HG03064 (cell line): ENCODE measurements around the gene ANKRD35.
"Not testable (repeated sequence)": the region's sequence is repeated elsewhere in the genome, so short reads cannot be mapped to it uniquely, and the experiment has no call there.

ENCODE experiments used
- ATAC-seq: cut with Tn5 transposase; IDR thresholded peaks from one replicate; pipeline ENCODE4 v1.9.1; 2021; ENCODE audit warnings: low read depth; ENCODE audit not compliant: unreplicated experiment

The ANKRD35 gene

GRCh38 chr1:145822779-145823331 is 62.8 kb downstream of the ANKRD35 start:
- ATAC-seq, result not testable (repeated sequence)

GRCh38 chr1:145818095-145818494 is 67.6 kb downstream of the ANKRD35 start:
- ATAC-seq, result not testable (repeated sequence)
